ENCODE measurements around the gene ZFPL1. TPM values are rescaled to one million over a fixed set of nuclear protein-coding genes. Genes with fewer than 3 reads are reported as not detected.

ZFPL1 gene
- total and polyA plus RNA-seq, 9 of the 15 experiments (the other 6 are each of a cell fraction or from before 2014, with no cell fraction given), result 3.7 to 37.5 (median 22.7) TPM

GRCh38 chr11:65053827-65054508, 30.1 kb upstream of the ZFPL1 start:
- in situ Hi-C loops (cut with MboI) (no loop called here), intact Hi-C loops (cut with micrococcal nuclease) (no loop called here)
- Histone ChIP-seq H4K20me1 (replicated peaks; ENCODE audit: control insufficient read depth, insufficient read depth, low read length) (no peaks in the 10 kb centered on the region), H3K79me2 (ENCODE audit: control insufficient read depth, insufficient read depth, low read length) (no peaks in the 10 kb centered on the region), H3K27me3 (ENCODE audit: control insufficient read depth in 2 of 2, insufficient read depth in 2 of 2, low read length in 2 of 2) (no peaks in the 10 kb centered on the region; a peak in 2 of 5 replicates), H3K4me1 (replicated peaks in 1 of 2; ENCODE audit: control insufficient read depth in 2 of 2, insufficient read depth in 2 of 2, low read length in 2 of 2) (peaks cover 0 to 20% of the 10 kb centered on the region in 2 experiments; a peak in 2 of 5 replicates), H3K9ac (ENCODE audit: insufficient read depth in 1 of 2, low read depth in 2 of 2, low read length in 2 of 2) (peak overlapping the region in 1 of 2 experiments; percentile 80; a peak in 2 of 4 replicates), H3K4me3 (no peak overlapping the region), H2AFZ (ENCODE audit: low read depth, low read length) (no peak overlapping the region), H3K4me2 (ENCODE audit: insufficient read depth, low read length) (no peak overlapping the region), H3K27ac (ENCODE audit: extremely low read depth, low read depth, low read length) (no peak overlapping the region), H3K9me3 (replicated peaks; ENCODE audit: control insufficient read depth, insufficient read depth, low read depth, low read length) (no peaks in the 10 kb centered on the region), H3K9me1 (ENCODE audit: control insufficient read depth, insufficient read depth, low read length) (no peaks in the 10 kb centered on the region), H3K36me3 (ENCODE audit: control insufficient read depth, insufficient read depth, low read length) (no peaks in the 10 kb centered on the region)
- TF ChIP-seq, protein P1, sequence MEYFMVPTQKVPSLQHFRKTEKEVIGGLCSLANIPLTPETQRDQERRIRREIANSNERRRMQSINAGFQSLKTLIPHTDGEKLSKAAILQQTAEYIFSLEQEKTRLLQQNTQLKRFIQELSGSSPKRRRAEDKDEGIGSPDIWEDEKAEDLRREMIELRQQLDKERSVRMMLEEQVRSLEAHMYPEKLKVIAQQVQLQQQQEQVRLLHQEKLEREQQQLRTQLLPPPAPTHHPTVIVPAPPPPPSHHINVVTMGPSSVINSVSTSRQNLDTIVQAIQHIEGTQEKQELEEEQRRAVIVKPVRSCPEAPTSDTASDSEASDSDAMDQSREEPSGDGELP (CRISPR knock-in tag; IDR thresholded peaks at IDR 0.05; ENCODE audit: borderline replicate concordance), result peak; percentile 13; the same call in 1 of the 2 replicates
- no peak for TF ChIP-seq PRPF4 (IDR thresholded peaks at IDR 0.05; ENCODE audit: insufficient read depth, low read depth, low read length, poor library complexity, severe bottlenecking)
- 51% methylated on average over 4 of the region's 8 CpGs for WGBS (ENCODE audit: insufficient coverage, low coverage, missing lambda C conversion rate)
- ChIA-PET POLR2A (interaction anchor here (0.6 to 1.5 kb wide), 4 partner anchors 13 to 107 kb away, joined by 3 to 7 read pairs (median 4); partner anchors contain the start of gene SAC3D1), CTCF (ENCODE audit: low intra/inter-chr PET ratio) (no interaction called here)
- FAIRE-seq, result no peak
- no TSS peak for BruUV-seq (replicated peaks)
- no peak for DNase-seq (ENCODE audit: extremely low read depth in 1 of 4, low spot score in 3 of 4)
- no peak for ATAC-seq

GRCh38 chr11:65055538-65055937, 28.5 kb upstream of the ZFPL1 start:
- H3K79me2 ChIP-seq (ENCODE audit: control insufficient read depth, insufficient read depth, low read length), result no peaks in the 10 kb centered on the region
- no peak for ATAC-seq
- H3K27ac ChIP-seq (ENCODE audit: extremely low read depth, low read depth, low read length), result no peak overlapping the region
- H3K9me1 ChIP-seq (ENCODE audit: control insufficient read depth, insufficient read depth, low read length), result no peaks in the 10 kb centered on the region
- no peak overlapping the region for H3K4me3 ChIP-seq
- in situ Hi-C loops (cut with MboI), result no loop called here
- intact Hi-C loops (cut with micrococcal nuclease), result no loop called here
- H3K36me3 ChIP-seq (ENCODE audit: control insufficient read depth, insufficient read depth, low read length), result no peaks in the 10 kb centered on the region
- ChIA-PET CTCF (ENCODE audit: low intra/inter-chr PET ratio) (no interaction called here), POLR2A (no interaction called here)
- no peak overlapping the region for H2AFZ ChIP-seq (ENCODE audit: low read depth, low read length)
- peaks cover 8 to 27% of the 10 kb centered on the region in 2 experiments; a peak in 4 of 5 replicates for H3K4me1 ChIP-seq (replicated peaks in 1 of 2; ENCODE audit: control insufficient read depth in 2 of 2, insufficient read depth in 2 of 2, low read length in 2 of 2)
- DNase-seq (ENCODE audit: extremely low read depth in 1 of 4, low spot score in 3 of 4), result no peak
- H3K9ac ChIP-seq (ENCODE audit: insufficient read depth in 1 of 2, low read depth in 2 of 2, low read length in 2 of 2), result no peak overlapping the region
- no peaks in the 10 kb centered on the region; a peak in 2 of 5 replicates for H3K27me3 ChIP-seq (ENCODE audit: control insufficient read depth in 2 of 2, insufficient read depth in 2 of 2, low read length in 2 of 2)
- no peaks in the 10 kb centered on the region for H4K20me1 ChIP-seq (replicated peaks; ENCODE audit: control insufficient read depth, insufficient read depth, low read length)
- no peaks in the 10 kb centered on the region for H3K9me3 ChIP-seq (replicated peaks; ENCODE audit: control insufficient read depth, insufficient read depth, low read depth, low read length)
- H3K4me2 ChIP-seq (ENCODE audit: insufficient read depth, low read length), result no peak overlapping the region
- FAIRE-seq, result no peak
- 6% methylated on average over 1 of the region's 1 CpG for WGBS (ENCODE audit: insufficient coverage, low coverage, missing lambda C conversion rate)
- no TSS peak for BruUV-seq (replicated peaks)
- no peak for TF ChIP-seq FOXA3 (CRISPR knock-in tag; conservative IDR thresholded peaks at IDR 0.05 in 1 of 2, IDR thresholded peaks at IDR 0.05 in 1 of 2)

Measured in K562 (cell line).